ENCODE data around the gene CKS1B. TPM values are rescaled to one million over a fixed set of nuclear protein-coding genes. Genes with fewer than 3 reads are reported as not detected.

CKS1B gene
- total RNA-seq, 2 experiments from 2014 or later, result 1.4 to 3.9 TPM

GRCh38 chr1:154996966-154997701, 22.7 kb downstream of the CKS1B start:
- Mint-ChIP-seq H3K27ac (peak overlapping the region; percentile 71), H3K36me3 (ENCODE audit: low read depth) (peaks cover 3% of the 10 kb centered on the region), H3K9me3 (no peaks in the 10 kb centered on the region), H3K27me3 (no peaks in the 10 kb centered on the region), H3K4me3 (peak overlapping the region; percentile 35), H3K4me1 (ENCODE audit: low read depth) (peaks cover 45% of the 10 kb centered on the region)
- no peak overlapping the region for H3K4me3 ChIP-seq (ENCODE audit: low read length)
- peaks cover 48% of the 10 kb centered on the region for H3K4me1 ChIP-seq (ENCODE audit: insufficient read depth, low read length)
- ATAC-seq (ENCODE audit: poor library complexity), result no peak
- TF ChIP-seq CTCF (IDR thresholded peaks at IDR 0.05), result no peak
- H3K9me3 ChIP-seq (ENCODE audit: control insufficient read depth in 1 of 2, insufficient read depth in 1 of 2, low read length in 2 of 2), result no peaks in the 10 kb centered on the region
- H3K36me3 ChIP-seq (ENCODE audit: insufficient read depth, low read length), result peaks cover 6% of the 10 kb centered on the region
- peak in 1 of 14 experiments; percentile 39 for DNase-seq
- ChIA-PET CTCF (interaction anchor here (0.6 to 13.2 kb wide), 5 partner anchors 14 to 41 kb away, joined by 4 to 159 read pairs (median 5); partner anchors contain the start of genes FLAD1, PBXIP1 and PYGO2), POLR2A (interaction anchor here (1.8 to 10.2 kb wide), 3 partner anchors 16 to 41 kb away, joined by 6 to 189 read pairs (median 15); partner anchors contain the start of genes CKS1B and PBXIP1)
- H3K27ac ChIP-seq (ENCODE audit: low read depth in 1 of 2, low read length in 2 of 2), result no peak overlapping the region
- H3K27me3 ChIP-seq (ENCODE audit: control insufficient read depth in 1 of 2, insufficient read depth in 2 of 2, low read length in 2 of 2), result no peaks in the 10 kb centered on the region
- intact Hi-C loops (cut with DNase I, micrococcal nuclease), result no loop called here

GRCh38 chr1:154998201-154998780, 23.8 kb downstream of the CKS1B start:
- no peaks in the 10 kb centered on the region for H3K9me3 ChIP-seq (ENCODE audit: control insufficient read depth in 1 of 2, insufficient read depth in 1 of 2, low read length in 2 of 2)
- DNase-seq (peak in 1 of 14 experiments; percentile 43), ATAC-seq (ENCODE audit: poor library complexity) (no peak)

More at GRCh38 chr1:154998201-154998780, 23.8 kb downstream of the CKS1B start:
- no peak overlapping the region for H3K4me3 ChIP-seq (ENCODE audit: low read length)
- H3K9me3 Mint-ChIP-seq, result no peaks in the 10 kb centered on the region
- no peaks in the 10 kb centered on the region for H3K27me3 ChIP-seq (ENCODE audit: control insufficient read depth in 1 of 2, insufficient read depth in 2 of 2, low read length in 2 of 2)
- peak overlapping the region; percentile 90 for H3K27ac Mint-ChIP-seq
- peaks cover 6% of the 10 kb centered on the region for H3K36me3 Mint-ChIP-seq (ENCODE audit: low read depth)
- H3K36me3 ChIP-seq (ENCODE audit: insufficient read depth, low read length), result no peaks in the 10 kb centered on the region
- ChIA-PET CTCF (interaction anchor here (0.6 to 13.2 kb wide), 23 partner anchors 8 to 87 kb away, joined by 3 to 159 read pairs (median 6); partner anchors contain the start of genes ADAM15, CKS1B, FLAD1 and PBXIP1), POLR2A (interaction anchor here (0.6 to 10.2 kb wide), 10 partner anchors 10 to 65 kb away, joined by 3 to 189 read pairs (median 7); partner anchors contain the start of genes CKS1B, FLAD1, PBXIP1 and PYGO2)
- no peak for TF ChIP-seq CTCF (IDR thresholded peaks at IDR 0.05)
- peak overlapping the region; percentile 72 for H3K4me3 Mint-ChIP-seq
- intact Hi-C loops (cut with DNase I, micrococcal nuclease), result loop anchor here in 1 of 2 experiments (2.0 kb wide), 1 partner anchor 21 kb away; no protein-coding TSS in a partner anchor
- no peaks in the 10 kb centered on the region for H3K27me3 Mint-ChIP-seq
- H3K4me1 Mint-ChIP-seq (ENCODE audit: low read depth), result peaks cover 46% of the 10 kb centered on the region
- peaks cover 48% of the 10 kb centered on the region for H3K4me1 ChIP-seq (ENCODE audit: insufficient read depth, low read length)
- peak overlapping the region in 1 of 2 donors; percentile 96 for H3K27ac ChIP-seq (ENCODE audit: low read depth in 1 of 2, low read length in 2 of 2)

Measured in CD4-positive, alpha-beta T cell (primary cell).